MCF 10A (cell line): ENCODE measurements around the gene VEGFA. TPM values are rescaled to one million over a fixed set of nuclear protein-coding genes. Genes with fewer than 3 reads are reported as not detected.
A peak's percentile ranks its signal among the peaks of the same experiment; 100 is the strongest.

Experiments used
- BruUV-seq: library from RNA; stranded (reverse); fragments of 400-500 nt; replicated peaks from 2 replicates; lab custom pipeline; 2021; lab: Mats Ljungman, UMichigan
- CTCF ChIA-PET: fragments of 300-600 bp; sonication (Branson Sonifier 250); formaldehyde crosslinking; extraction: SDS; loops from one replicate; lab custom pipeline; 2021; ENCODE audit warnings: antibody characterized with exemption, inconsistent platforms; lab: Yijun Ruan, JAX
- POLR2A ChIA-PET: fragments of 300-600, 350-650 bp; sonication (Branson Sonifier 250); formaldehyde crosslinking; extraction: SDS; loops from one replicate; lab custom pipeline; 2020; ENCODE audit warnings: antibody characterized with exemption, inconsistent platforms; lab: Yijun Ruan, JAX
- DNase-seq: peaks from one replicate; pipeline ENCODE4 v3.0.0-alpha.2; 2018; ENCODE audit not compliant: unreplicated experiment
- H3K27ac Mint-ChIP-seq: one replicate; pipeline ENCODE4 v1.8.0; 2022; ENCODE audit warnings: mild to moderate bottlenecking, low read depth, mixed read lengths; ENCODE audit not compliant: unreplicated experiment
- H3K27me3 Mint-ChIP-seq: one replicate; pipeline ENCODE4 v1.8.0; 2022; ENCODE audit warnings: mixed read lengths; ENCODE audit not compliant: insufficient read depth, unreplicated experiment
- H3K36me3 Mint-ChIP-seq: one replicate; pipeline ENCODE4 v1.8.0; 2022; ENCODE audit warnings: mild to moderate bottlenecking, moderate library complexity, mixed read lengths; ENCODE audit not compliant: insufficient read depth, unreplicated experiment
- H3K4me1 Mint-ChIP-seq: one replicate; pipeline ENCODE4 v1.8.0; 2022; ENCODE audit warnings: mixed read lengths; ENCODE audit not compliant: insufficient read depth, unreplicated experiment
- H3K4me3 Mint-ChIP-seq: one replicate; pipeline ENCODE4 v1.8.0; 2022; ENCODE audit warnings: mild to moderate bottlenecking, moderate library complexity, mixed read lengths; ENCODE audit not compliant: unreplicated experiment
- H3K9me3 Mint-ChIP-seq: one replicate; pipeline ENCODE4 v1.8.0; 2022; ENCODE audit warnings: mixed read lengths; ENCODE audit not compliant: unreplicated experiment
- intact Hi-C: fragments of 100-400 bp; cut with micrococcal nuclease; formaldehyde crosslinking; loops from 2 replicates; pipeline ENCODE4 v1.14.1; 2022
- total RNA-seq: library from RNA; stranded (reverse); gene quantifications from 2 replicates; pipeline ENCODE4 v1.2.3, GENCODE V29; 2022
- TF ChIP-seq, protein P1 (sequence below): fragments of 200-600 bp; IDR thresholded peaks from one replicate; pipeline ENCODE4 v1.8.0; 2022; ENCODE audit warnings: antibody characterized with exemption, mild to moderate bottlenecking; ENCODE audit not compliant: unreplicated experiment

The VEGFA gene
- total RNA-seq, 1 experiment from 2014 or later, result 265 TPM

DNA sequence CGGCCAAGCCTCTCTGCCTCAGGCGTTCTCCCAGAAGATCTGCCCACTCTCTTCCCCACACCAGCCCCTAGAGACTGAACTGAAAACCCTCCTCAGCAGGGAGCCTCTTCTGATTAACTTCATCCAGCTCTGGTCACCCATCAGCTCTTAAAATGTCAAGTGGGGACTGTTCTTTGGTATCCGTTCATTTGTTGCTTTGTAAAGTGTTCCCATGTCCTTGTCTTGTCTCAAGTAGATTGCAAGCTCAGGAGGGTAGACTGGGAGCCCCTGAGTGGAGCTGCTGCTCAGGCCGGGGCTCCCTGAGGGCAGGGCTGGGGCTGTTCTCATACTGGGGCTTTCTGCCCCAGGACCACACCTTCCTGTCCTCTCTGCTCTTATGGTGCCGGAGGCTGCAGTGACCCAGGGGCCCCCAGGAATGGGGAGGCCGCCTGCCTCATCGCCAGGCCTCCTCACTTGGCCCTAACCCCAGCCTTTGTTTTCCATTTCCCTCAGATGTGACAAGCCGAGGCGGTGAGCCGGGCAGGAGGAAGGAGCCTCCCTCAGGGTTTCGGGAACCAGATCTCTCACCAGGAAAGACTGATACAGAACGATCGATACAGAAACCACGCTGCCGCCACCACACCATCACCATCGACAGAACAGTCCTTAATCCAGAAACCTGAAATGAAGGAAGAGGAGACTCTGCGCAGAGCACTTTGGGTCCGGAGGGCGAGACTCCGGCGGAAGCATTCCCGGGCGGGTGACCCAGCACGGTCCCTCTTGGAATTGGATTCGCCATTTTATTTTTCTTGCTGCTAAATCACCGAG, 14.2 kb downstream of the VEGFA start:
- Mint-ChIP-seq H3K4me3 (no peak overlapping the region), H3K36me3 (peaks cover 60% of the 10 kb centered on the region), H3K9me3 (no peaks in the 10 kb centered on the region), H3K4me1 (peaks cover 15% of the 10 kb centered on the region), H3K27ac (peak overlapping the region; percentile 58), H3K27me3 (no peaks in the 10 kb centered on the region)
- BruUV-seq, result no TSS peak
- no peak for DNase-seq
- ChIA-PET POLR2A (no interaction called here), CTCF (interaction anchor here (3.3 kb wide), 1 partner anchor 10 kb away, joined by 26 read pairs; no protein-coding TSS in a partner anchor)
- intact Hi-C loops, result no loop called here
- TF ChIP-seq, protein P1, sequence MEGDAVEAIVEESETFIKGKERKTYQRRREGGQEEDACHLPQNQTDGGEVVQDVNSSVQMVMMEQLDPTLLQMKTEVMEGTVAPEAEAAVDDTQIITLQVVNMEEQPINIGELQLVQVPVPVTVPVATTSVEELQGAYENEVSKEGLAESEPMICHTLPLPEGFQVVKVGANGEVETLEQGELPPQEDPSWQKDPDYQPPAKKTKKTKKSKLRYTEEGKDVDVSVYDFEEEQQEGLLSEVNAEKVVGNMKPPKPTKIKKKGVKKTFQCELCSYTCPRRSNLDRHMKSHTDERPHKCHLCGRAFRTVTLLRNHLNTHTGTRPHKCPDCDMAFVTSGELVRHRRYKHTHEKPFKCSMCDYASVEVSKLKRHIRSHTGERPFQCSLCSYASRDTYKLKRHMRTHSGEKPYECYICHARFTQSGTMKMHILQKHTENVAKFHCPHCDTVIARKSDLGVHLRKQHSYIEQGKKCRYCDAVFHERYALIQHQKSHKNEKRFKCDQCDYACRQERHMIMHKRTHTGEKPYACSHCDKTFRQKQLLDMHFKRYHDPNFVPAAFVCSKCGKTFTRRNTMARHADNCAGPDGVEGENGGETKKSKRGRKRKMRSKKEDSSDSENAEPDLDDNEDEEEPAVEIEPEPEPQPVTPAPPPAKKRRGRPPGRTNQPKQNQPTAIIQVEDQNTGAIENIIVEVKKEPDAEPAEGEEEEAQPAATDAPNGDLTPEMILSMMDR, result no peak

DNA sequence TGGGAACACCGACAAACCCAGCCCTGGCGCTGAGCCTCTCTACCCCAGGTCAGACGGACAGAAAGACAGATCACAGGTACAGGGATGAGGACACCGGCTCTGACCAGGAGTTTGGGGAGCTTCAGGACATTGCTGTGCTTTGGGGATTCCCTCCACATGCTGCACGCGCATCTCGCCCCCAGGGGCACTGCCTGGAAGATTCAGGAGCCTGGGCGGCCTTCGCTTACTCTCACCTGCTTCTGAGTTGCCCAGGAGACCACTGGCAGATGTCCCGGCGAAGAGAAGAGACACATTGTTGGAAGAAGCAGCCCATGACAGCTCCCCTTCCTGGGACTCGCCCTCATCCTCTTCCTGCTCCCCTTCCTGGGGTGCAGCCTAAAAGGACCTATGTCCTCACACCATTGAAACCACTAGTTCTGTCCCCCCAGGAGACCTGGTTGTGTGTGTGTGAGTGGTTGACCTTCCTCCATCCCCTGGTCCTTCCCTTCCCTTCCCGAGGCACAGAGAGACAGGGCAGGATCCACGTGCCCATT, 15.3 kb downstream of the VEGFA start:
- H3K4me1 Mint-ChIP-seq, result peaks cover 5% of the 10 kb centered on the region
- H3K9me3 Mint-ChIP-seq, result no peaks in the 10 kb centered on the region
- ChIA-PET CTCF (interaction anchor here (1.3 to 8.1 kb wide), 2 partner anchors 10 to 16 kb away, joined by 5 to 65 read pairs; partner anchors contain the start of gene VEGFA), POLR2A (interaction anchor here (1.1 kb wide), 1 partner anchor 9 kb away, joined by 3 read pairs; no protein-coding TSS in a partner anchor)
- DNase-seq, result no peak
- no TSS peak for BruUV-seq
- peaks cover 50% of the 10 kb centered on the region for H3K36me3 Mint-ChIP-seq
- no peak overlapping the region for H3K4me3 Mint-ChIP-seq
- H3K27me3 Mint-ChIP-seq, result no peaks in the 10 kb centered on the region
- no peak overlapping the region for H3K27ac Mint-ChIP-seq
- intact Hi-C loops, result no loop called here
- TF ChIP-seq, protein P1, result no peak

DNA sequence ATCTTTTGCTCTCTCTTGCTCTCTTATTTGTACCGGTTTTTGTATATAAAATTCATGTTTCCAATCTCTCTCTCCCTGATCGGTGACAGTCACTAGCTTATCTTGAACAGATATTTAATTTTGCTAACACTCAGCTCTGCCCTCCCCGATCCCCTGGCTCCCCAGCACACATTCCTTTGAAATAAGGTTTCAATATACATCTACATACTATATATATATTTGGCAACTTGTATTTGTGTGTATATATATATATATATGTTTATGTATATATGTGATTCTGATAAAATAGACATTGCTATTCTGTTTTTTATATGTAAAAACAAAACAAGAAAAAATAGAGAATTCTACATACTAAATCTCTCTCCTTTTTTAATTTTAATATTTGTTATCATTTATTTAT, 15.9 kb downstream of the VEGFA start:
- ChIA-PET CTCF (interaction anchor here (0.6 to 8.1 kb wide), 3 partner anchors 11 to 244 kb away, joined by 3 to 65 read pairs (median 5); partner anchors contain the start of gene VEGFA), POLR2A (interaction anchor here (1.1 kb wide), 1 partner anchor 9 kb away, joined by 3 read pairs; no protein-coding TSS in a partner anchor)
- peaks cover 44% of the 10 kb centered on the region for H3K36me3 Mint-ChIP-seq
- H3K27ac Mint-ChIP-seq, result no peak overlapping the region
- no peak overlapping the region for H3K4me3 Mint-ChIP-seq
- peaks cover 5% of the 10 kb centered on the region for H3K4me1 Mint-ChIP-seq
- intact Hi-C loops, result no loop called here
- BruUV-seq, result TSS peak; percentile 39
- TF ChIP-seq, protein P1, result no peak
- no peak for DNase-seq
- H3K9me3 Mint-ChIP-seq, result no peaks in the 10 kb centered on the region
- H3K27me3 Mint-ChIP-seq, result no peaks in the 10 kb centered on the region
